HG03460 (cell line): Measurements from ENCODE around the gene EFR3B.

ENCODE experiments used
- ATAC-seq: cut with Tn5 transposase; IDR thresholded peaks from one replicate; pipeline ENCODE4 v1.9.1; 2021; ENCODE audit not compliant: unreplicated experiment

Gene EFR3B

DNA sequence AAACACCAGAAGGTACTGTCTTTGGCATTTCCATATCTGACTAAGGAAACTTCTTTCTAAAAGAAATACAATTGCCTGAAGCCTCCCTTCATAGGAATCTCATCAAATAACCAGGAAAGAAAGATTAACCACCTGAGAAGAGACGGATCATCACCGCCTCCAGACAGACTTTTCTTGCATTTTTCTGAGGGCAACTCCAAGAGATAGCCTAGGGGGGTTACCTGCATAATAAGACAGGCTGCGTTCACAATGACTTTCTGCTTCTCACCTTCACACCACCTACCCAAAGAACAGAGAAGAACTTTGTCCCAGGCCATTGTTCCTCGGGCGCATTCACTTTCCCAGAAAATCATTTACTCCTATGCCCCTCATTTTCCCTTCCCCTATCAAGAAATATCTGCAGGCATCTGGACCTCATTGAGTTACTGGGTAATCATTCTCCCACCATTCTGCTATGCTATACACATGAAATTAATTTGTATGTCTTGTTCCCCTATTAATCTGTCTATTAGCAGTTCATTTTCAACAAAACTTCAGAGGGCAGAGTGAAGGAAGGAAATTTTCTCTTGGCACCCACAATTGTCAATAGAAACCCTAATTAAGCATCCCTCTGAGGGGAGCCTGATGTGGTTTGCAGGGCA lies 134.8 kb downstream of the EFR3B start:
- no peak for ATAC-seq

DNA sequence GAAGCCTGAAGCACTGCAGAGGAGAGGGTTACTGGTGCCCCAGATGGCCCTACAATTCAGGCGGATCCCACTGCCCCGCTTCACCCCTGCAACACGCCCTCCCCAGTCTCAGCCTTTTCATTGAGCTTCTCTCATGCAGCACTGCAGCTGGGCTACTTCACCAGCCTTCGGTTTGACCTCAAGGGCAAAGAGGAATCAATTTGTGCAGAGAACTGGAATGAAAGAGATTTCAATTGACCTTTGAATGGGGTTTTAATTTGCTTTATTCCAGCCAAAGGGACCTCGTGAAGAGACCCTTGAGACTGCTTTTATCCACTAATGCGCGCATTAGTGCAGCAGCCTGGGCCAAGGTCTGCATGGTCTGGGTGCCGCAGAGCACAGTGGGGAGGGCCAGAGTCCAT lies 135.3 kb downstream of the EFR3B start:
- no peak for ATAC-seq

DNA sequence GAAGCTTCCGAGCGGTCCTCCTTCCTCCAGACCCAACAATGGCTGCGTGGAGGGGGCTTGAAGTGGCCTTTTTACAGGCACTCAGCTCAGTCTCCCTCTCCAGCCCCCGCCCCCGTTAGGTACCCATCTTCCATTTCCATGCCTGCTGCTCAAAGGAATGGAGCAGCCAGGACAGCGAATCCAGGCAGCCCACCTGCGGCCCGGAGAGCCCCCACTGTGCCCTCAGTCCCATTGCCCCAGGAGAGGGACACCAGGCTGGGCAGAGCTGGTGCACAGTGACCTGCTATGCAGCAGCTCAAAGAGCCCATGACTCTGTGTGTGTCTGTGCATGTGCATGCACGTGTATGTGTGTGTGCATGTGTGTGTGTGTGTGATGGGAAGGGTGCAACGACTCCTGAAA lies 137.1 kb downstream of the EFR3B start:
- ATAC-seq, result no peak

DNA sequence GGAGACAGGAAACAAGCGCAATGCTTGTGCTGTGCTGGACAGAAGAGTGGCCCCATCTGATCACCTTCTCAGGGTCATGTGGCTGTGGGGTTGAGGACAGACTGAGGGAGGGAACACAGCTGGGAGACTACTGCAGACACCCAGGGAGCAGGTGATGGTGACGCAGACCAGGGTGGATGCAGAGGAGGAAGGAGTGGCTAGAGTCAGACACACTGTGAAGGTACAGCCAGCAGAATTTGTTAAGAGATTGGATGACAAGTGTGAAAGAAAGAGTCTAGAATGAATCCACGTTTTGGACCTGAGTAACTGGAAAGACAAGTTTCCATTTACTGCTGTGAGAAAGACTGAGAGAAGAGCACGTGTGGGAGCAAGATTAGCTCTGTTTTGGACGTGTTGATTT lies 142.4 kb downstream of the EFR3B start:
- ATAC-seq, result no peak

DNA sequence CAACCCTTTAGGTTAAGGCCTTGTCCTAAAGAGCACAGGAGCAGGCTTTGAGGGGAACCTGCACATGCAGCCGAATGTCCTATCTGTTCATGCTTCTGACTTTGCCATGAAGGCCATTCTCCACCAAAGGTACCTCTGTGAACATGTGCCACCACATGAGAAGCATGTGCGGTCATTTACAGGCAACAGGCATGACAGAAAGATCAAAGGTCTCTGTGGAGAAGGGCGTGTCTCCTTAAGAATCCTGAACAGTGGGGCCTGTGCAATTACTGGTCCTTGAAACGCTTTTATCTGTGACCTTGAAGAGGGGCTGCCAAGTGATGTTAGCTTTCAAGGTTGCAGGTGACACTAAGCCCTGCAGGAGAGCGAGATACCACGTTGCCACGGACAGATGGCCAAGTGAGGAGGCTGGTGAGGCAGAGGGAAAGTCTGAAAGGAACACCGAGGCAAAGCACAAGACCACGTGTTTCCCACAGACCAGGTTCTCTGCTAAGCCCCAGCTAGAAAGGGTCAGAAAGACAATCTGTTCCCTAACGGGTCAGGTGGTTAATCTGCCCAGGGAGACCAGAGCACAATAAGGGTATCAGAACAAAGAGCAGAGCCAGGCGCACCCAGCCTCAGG lies 146.0 kb downstream of the EFR3B start:
- ATAC-seq, result no peak

DNA sequence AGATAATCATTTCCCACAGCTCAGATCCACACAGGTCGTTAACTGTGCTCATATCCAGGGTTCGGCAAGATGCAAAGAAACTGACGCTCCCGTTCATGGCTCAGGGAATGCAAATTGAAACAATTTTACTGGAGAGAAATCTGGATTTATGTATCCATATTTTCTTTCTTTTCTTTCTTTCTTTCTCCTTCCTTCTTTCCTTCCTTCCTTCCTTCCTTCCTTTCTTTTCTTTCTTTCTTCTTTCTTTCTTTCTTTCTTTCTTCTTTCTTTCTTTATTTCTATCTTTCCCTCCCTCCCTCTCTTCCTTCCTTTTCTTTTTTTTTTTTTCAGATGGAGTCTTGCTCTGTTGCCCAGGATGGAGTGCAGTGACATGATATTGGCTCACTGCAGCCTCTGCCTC lies 146.5 kb downstream of the EFR3B start:
- no peak for ATAC-seq

DNA sequence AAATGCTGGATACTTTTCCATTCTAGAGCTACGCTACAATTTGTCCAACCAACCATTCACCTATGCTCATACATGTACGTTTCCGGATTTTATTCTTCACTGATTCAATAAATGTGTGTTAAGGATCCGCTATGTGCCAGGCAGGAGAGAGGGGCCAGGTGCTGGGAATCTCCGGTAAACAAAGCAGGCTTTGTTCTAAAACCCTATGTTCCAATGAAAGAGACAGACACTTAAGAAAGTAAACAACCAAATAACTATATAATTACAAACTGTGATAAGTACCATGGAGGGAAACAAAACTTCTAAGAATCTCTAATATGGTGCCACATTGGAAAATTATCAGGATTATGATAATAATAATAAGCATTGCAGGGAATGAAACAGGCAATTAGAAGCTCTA lies 148.7 kb downstream of the EFR3B start:
- no peak for ATAC-seq

DNA sequence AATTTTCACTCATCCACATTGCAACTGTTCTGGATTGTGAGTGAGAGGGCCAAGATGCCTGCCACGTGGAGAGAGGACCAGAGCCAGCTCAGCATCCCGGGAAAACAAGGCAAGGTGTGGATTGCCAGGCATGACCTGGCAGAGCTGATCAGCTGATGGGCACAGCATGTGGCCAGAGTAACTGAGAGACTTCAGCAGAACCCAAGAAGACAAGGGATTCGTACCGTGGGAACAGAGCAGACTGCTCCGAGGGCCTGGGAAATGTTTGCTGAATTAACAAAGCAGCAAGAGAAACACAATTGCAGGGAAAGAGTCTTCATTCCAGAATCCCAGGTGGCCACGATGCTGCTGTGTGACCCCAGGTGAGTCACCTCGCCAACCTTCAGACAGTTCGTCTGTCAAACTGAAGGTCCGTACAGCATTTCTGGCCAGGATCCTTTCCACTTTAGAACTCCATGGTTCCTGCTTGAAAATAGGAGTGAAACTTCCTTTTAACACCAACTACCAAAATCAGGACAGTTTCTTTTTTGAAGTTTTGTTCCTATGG lies 152.8 kb downstream of the EFR3B start:
- ATAC-seq, result no peak

DNA sequence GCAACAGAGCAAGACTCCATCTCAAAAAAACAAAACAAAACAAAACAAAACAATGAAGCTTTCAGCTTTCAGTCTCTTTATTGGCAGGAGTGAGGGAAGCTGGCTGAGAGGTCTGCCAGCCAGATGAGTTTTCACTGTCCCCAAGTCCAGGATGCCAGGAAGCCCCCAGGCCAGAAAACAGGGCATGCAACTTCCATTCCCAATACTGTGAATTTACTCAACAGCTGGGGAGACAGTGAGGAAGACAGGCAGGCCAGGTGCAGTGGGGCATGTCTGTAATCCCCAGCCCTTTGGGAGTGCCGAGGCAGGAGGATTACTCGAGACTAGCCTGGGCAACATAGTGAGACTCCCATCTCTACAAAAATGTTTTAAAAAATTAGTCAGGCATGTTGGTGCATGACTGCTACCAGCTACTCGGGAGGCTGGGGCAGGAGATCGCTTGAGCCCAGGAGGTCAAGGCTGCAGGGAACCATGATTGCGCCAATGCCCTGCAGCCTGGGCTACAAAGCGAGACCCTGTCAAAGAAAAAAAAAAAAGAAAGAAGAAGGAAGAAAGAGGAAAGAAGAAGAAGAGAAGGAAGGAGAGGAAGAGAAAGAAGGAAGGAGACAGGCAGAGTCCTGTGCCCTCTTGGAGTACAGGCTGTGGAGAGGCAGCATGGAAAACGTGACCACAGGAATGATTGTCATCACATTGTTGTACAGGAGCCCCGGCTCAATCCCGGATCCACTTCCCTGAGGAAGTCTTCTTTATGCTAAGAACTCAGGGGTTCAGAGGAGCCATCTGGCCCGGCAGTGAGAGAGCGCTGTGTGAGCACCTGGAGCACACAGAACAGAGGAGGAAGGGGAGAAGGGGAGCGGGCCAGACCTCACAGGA lies 155.7 kb downstream of the EFR3B start:
- no peak for ATAC-seq

DNA sequence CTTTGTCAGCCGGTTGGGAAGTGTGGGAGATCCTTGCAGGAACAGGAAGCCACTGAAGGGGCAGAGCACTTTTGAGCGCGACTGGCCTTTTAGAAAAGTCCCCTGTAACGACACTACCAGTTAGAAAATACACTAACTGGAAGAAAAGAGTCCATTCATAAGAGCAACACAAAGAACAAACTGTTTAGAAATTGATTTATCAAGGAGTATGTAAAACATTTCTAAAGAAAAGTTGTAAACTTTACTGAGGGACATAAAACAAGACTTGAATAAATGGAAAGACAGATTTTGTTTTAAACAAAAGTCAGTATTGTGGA lies 156.3 kb downstream of the EFR3B start:
- no peak for ATAC-seq

DNA sequence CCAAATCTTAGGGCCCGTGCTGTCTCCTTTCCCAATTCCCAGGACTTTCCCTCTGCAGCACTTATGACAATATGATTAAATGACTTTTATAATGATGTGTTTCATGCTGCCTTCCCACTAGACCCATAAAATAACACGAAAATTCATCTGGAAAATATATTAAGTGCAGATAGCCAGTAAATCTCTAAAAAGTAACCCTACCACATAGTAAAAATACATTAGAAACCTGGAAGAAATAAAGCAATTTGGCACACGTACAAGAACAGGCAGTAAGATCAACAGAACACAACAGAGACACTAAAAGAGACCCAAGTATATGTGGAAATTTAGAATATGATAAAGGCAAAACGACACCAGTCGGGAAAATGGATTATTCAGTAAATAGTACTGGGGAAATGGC lies 156.7 kb downstream of the EFR3B start:
- ATAC-seq, result no peak

DNA sequence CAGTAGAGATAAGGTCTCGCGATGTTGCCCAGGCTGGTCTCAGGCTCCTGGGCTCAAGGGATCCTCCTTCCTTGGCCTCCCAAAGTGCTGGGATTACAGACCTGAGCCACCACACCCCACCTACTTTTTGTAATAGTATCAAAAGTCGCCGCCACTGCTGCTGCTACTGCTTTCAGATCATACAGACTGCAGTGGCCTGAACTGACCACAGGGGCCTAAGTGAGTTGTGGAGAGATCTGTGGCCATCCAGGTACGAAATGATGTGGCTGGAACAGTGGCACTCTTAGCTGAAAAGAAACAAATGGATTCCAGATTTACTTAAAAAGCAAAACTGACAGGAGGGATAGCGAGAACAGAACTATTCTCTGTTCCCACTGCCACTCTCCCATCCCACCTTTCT lies 159.4 kb downstream of the EFR3B start:
- no peak for ATAC-seq

DNA sequence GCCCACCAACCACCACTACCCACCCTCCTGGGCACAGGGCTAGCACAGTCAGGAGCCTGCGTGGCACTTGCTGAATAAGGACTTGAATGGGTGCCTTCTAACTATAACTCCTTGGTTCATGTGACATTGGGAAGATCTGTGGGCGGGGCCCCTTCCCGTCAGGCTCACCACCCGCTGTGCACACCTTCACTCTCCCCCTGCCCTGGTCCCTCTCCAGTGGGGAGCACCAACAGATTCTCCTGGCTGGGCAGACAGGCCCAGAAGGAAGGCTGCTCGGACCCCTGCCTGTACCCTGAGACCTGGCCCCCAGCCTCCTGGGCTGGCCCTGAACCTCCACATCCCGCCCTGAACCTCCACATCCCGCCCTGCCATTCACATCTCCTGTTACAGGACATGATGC lies 159.9 kb downstream of the EFR3B start:
- ATAC-seq, result no peak

DNA sequence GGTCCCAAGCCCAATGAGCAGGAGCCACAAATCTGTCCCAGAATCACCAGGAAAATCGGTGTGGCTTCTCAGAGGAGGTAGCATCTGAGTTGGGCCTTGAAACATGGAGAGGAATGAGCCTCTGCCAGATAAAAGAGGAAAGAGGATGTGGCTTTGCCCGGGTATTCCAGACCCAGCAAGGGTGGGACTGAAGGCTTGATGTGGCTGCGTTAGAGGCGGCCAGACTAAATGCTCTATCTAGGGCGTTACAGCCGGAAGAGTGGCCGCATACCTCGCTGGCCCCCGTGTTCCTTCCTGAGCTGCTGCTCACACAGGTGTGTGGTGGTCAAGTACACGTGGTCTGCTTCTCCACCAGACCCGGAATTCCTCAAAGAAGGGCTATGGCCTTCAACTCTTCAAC lies 160.4 kb downstream of the EFR3B start:
- ATAC-seq, result no peak

DNA sequence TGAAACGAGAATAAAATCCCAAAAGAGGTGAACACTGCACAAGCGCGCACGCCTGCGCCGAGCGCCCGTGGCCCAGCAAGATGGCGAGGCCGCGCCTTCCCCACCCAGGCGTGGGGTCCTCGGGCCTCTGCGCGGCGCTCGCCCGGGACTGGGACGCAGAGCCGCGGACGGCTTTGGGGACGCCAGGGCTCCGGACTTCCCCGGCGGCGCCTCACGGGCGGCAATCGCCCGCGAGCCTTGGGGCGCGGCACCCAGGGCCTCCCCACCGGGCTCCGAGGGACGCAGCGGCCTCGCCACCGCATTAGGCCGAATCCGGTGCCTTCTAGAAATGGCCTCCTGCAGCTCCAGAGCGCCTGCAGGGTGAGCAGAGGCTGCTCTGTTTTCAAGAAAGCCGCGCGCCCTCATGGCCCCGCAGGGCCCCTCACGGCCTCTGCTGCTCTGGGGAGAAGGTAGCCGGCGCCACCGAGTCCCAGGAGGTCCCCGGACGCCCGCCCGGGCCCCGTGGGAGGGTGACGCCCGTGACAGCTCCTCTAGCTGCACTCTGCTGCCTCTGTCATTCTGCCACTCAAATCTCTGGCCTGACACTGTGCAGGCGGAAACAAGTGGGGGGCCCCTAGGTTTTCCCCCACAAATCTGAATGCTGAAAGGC lies 162.4 kb downstream of the EFR3B start:
- peak; percentile 52 for ATAC-seq

DNA sequence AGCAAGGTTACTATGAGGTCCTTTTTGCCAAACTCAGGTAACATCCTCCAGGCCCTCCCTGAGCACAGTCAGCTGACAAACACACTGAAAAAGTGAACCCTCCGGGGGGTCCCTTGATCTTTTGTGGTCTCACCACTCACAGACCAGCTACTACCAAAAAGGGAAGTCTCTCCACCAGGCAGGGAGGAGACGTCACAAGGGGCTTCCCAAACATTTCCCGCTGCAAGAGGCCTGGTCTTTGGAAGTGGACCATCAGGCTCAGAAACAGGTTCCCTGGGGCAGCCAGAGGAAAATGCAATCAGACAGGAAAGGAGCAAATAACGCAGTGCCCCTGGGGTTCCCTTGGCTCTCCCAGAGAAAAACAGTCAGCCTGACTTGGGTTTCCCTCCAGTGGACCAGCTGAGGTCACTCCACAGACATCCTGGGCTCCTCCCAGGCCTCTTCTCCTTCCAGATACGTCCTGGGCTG lies 165.2 kb downstream of the EFR3B start:
- ATAC-seq, result no peak
